ENCODE results near the gene TOPORS. TPM values are rescaled to one million over a fixed set of nuclear protein-coding genes. Genes with fewer than 3 reads are reported as not detected.
A peak's percentile ranks its signal among the peaks of the same experiment; 100 is the strongest.
"Not testable (repeated sequence)": the region's sequence is repeated elsewhere in the genome, so short reads cannot be mapped to it uniquely, and the experiment has no call there.

TOPORS gene
- total and polyA plus RNA-seq, 5 experiments from 2014 or later = 21.9 to 26.0 (median 23.5) TPM

- no peak for ATAC-seq
- POLR2A ChIA-PET = interaction anchor here (1.8 kb wide), 1 partner anchor 18 kb away, joined by 9 read pairs; the partner anchor contains the start of gene NDUFB6
Observed at GRCh38 chr9:32554591-32554990, 2.2 kb upstream of the TOPORS start.

DNA sequence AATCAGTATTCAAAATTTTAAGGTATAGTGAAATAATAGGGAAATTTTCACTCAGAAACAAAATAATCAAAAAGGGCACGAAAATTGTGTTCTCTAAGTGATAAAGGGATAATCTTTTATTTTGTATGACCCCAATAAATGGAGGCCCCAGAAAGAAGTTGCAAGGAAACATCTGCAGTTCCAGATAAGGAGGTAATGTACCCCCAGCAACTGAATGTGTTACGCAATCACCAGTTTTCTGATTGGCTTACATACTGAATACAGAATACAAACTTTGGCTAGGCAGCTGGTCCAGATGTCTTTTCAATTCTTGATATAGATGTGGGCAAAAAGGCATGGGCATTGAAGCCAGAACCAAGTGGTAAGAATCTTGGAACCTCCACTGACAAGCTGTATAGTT, 1.7 kb upstream of the TOPORS start:
- Mint-ChIP-seq H3K9me3 (no peaks in the 10 kb centered on the region), H3K4me3 (peak overlapping the region in 7 of 10 donors; percentile 13 to 92 (median 48)), H3K27me3 (no peaks in the 10 kb centered on the region), H3K36me3 (peaks cover 0 to 24% (median 0%) of the 10 kb centered on the region in 3 donors), H3K4me1 (peaks cover 25 to 64% (median 52%) of the 10 kb centered on the region in 4 donors), H3K27ac (peak overlapping the region in 8 of 10 donors; percentile 1 to 97 (median 50))
- no peak for DNase-seq
- POLR2A ChIA-PET = interaction anchor here (1.8 kb wide), 1 partner anchor 18 kb away, joined by 9 read pairs; the partner anchor contains the start of gene NDUFB6
- ATAC-seq = no peak

More at GRCh38 chr9:32554591-32554990, 2.2 kb upstream of the TOPORS start:
- H3K27me3 Mint-ChIP-seq = no peaks in the 10 kb centered on the region
- H3K9me3 Mint-ChIP-seq = no peaks in the 10 kb centered on the region
- DNase-seq = no peak
- H3K4me1 Mint-ChIP-seq = peaks cover 29 to 64% (median 52%) of the 10 kb centered on the region in 4 donors
- H3K27ac Mint-ChIP-seq = peak overlapping the region in 8 of 10 donors; percentile 26 to 97 (median 60)
- no peak overlapping the region for H3K4me3 Mint-ChIP-seq
- peaks cover 0 to 28% (median 0%) of the 10 kb centered on the region in 3 donors for H3K36me3 Mint-ChIP-seq

DNA sequence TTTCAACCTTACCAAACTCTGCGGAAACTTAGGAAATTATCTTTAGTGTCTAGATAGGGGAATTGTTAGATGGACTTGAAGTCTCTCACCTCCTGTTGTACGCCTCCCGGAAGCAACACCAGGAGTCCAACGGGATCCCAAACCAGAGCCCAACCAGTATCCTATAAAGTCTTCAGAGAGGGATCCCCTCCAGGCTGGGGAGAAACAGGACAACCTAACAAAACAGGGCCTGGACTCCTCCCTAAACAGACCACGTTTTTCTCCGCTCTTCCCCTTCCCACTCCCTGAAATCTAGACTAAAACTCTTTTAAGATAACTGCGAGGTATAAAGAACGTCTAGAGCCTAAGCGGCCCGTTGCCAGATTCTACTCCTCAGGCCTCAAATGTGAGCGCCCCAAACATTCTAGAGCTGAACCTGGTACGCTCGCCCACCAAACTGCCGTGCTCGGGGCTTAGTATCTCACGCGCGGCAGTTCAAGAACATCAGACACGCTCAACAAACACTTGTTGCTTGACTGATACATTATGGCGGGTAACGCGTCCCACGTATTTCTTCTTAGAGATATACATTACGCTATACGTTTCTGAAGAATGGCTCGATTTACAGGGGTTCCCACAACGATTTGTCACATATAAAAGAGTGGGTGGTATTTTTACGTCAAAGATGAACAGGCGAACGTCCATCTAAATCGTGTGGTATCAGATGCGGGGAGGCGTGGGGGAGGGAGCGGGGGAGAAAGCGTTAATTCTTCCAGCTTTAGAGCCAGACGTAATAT, 922 bp downstream of the TOPORS start:
- Mint-ChIP-seq H3K4me1 (peaks cover 26 to 69% (median 62%) of the 10 kb centered on the region in 4 donors), H3K36me3 (peaks cover 0 to 15% (median 0%) of the 10 kb centered on the region in 3 donors), H3K9me3 (no peaks in the 10 kb centered on the region), H3K27me3 (no peaks in the 10 kb centered on the region), H3K27ac (peak overlapping the region; percentile 95 to 100 (median 99)), H3K4me3 (peak overlapping the region; percentile 92 to 100 (median 98))
- DNase-seq (peak; percentile 18 to 75 (median 43)), ATAC-seq (peak; percentile 7 to 21)
- POLR2A ChIA-PET = interaction anchor here (0.5 to 4.7 kb wide), 11 partner anchors 10 to 975 kb away, joined by 3 to 57 read pairs (median 5); partner anchors contain the start of genes ACO1, DNAJA1, NDUFB6 and RIGI

DNA sequence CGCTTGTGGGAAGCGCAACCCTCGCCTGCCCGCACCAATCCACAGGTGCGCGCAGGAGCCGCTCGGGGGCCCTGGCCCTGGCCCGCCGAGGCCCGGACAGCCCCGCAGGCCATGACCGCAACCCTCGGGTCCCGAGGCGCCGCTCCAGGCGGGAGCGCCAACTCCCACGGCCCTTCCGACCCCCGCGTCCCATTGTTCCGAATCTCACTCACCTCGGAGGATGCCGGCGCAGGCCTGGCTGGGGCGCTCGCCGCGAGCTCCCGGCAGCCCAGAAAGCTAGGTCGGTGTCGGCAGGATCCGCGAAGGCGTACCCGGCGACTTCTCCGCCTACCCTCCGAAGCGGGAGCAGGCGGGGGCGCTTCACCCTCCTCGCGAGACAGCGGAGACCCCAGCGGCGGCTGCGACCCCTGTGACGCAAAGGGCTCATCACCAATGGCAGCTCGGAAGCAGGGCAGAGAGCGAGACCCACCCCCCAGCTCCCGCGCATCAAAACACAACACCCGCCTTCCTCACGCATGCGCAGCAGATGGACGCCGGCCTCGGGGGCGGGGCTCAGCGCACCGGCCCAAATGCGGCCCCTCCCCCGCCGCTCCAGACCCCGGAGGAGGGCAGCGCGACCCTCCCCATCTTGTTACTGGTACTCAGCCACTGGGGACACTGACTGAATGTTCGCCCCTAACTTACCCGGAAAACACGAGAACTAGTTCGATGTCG, 1.7 kb downstream of the TOPORS start:
- H3K4me1 Mint-ChIP-seq = peaks cover 20 to 68% (median 61%) of the 10 kb centered on the region in 4 donors
- ATAC-seq = peak; percentile 82 to 86
- peak overlapping the region; percentile 95 to 100 (median 99) for H3K27ac Mint-ChIP-seq
- H3K27me3 Mint-ChIP-seq = no peaks in the 10 kb centered on the region
- peaks cover 0 to 8% (median 0%) of the 10 kb centered on the region in 3 donors for H3K36me3 Mint-ChIP-seq
- H3K9me3 Mint-ChIP-seq = no peaks in the 10 kb centered on the region
- POLR2A ChIA-PET = interaction anchor here (0.6 to 4.7 kb wide), 10 partner anchors 9 to 739 kb away, joined by 3 to 57 read pairs (median 5); partner anchors contain the start of genes ACO1, DNAJA1, NDUFB6 and NFX1
- DNase-seq = peak; percentile 93 to 99 (median 98)
- peak overlapping the region; percentile 92 to 100 (median 98) for H3K4me3 Mint-ChIP-seq

DNA sequence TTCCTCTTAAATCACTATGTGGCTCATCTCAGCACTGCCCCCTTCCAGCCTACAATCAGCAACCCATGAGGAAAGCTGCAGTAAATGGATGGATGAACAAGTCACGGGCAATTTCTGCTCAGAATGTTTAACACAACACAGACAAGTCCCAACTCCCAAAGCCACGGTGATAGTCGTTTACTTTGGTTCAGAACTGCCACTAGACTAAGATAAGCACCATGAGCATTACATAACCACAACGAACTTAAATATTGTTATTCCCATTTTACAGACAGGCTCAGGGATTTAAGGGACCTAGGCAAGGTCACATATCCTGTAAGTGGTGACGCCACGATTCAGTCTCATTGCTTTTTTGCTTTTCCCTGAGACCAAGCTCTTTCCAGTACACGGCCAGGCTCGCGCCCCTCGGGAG, 2.2 kb downstream of the TOPORS start:
- Mint-ChIP-seq H3K4me3 (peak overlapping the region; percentile 89 to 100 (median 98)), H3K27ac (peak overlapping the region; percentile 81 to 100 (median 94)), H3K36me3 (peaks cover 0 to 5% (median 0%) of the 10 kb centered on the region in 3 donors), H3K4me1 (peaks cover 20 to 64% (median 59%) of the 10 kb centered on the region in 4 donors), H3K27me3 (no peaks in the 10 kb centered on the region), H3K9me3 (no peaks in the 10 kb centered on the region)
- ATAC-seq = no peak
- no peak for DNase-seq
- POLR2A ChIA-PET = interaction anchor here (0.6 to 4.7 kb wide), 10 partner anchors 8 to 740 kb away, joined by 3 to 57 read pairs (median 5); partner anchors contain the start of genes ACO1, DNAJA1, NDUFB6 and NFX1

GRCh38 chr9:32548213-32548612, 4.2 kb downstream of the TOPORS start:
- H3K27me3 Mint-ChIP-seq, H3K27ac Mint-ChIP-seq, H3K9me3 Mint-ChIP-seq, ATAC-seq, POLR2A ChIA-PET, DNase-seq: not testable (repeated sequence)
- peaks cover 0 to 15% (median 6%) of the 10 kb centered on the region in 3 donors for H3K36me3 Mint-ChIP-seq
- H3K4me1 Mint-ChIP-seq = peaks cover 20 to 58% (median 49%) of the 10 kb centered on the region in 4 donors
- H3K4me3 Mint-ChIP-seq = peak overlapping the region in 5 of 10 donors; percentile 14 to 98 (median 50)

DNA sequence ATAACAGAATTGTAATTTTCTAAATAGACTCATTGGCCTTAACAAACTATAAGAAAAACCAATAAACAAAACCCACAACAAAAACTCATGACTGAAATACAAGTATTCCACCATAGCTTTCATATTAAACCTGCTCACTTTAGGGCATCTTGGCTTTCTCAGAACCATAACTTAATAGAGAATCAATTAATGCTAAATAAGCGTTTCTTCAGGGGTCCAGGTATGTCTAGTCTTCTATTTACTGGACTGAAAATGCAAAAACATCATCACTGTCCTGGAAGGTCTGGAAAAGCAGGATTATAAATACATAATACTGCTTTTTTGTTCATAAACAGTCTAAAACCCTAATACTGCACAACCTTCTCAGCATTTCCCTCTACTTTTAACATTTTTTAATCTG, 6.5 kb downstream of the TOPORS start:
- POLR2A ChIA-PET = no interaction called here
- Mint-ChIP-seq H3K9me3 (no peaks in the 10 kb centered on the region), H3K27ac (peak overlapping the region in 1 of 10 donors; percentile 19), H3K4me3 (no peak overlapping the region), H3K27me3 (no peaks in the 10 kb centered on the region), H3K36me3 (peaks cover 0 to 33% (median 17%) of the 10 kb centered on the region in 3 donors), H3K4me1 (peaks cover 17 to 48% (median 38%) of the 10 kb centered on the region in 4 donors)
- ATAC-seq (no peak), DNase-seq (no peak)

GRCh38 chr9:32543047-32543446, 9.3 kb downstream of the TOPORS start:
- peaks cover 0 to 33% (median 17%) of the 10 kb centered on the region in 3 donors for H3K36me3 Mint-ChIP-seq
- no peak for DNase-seq
- POLR2A ChIA-PET = no interaction called here

DNA sequence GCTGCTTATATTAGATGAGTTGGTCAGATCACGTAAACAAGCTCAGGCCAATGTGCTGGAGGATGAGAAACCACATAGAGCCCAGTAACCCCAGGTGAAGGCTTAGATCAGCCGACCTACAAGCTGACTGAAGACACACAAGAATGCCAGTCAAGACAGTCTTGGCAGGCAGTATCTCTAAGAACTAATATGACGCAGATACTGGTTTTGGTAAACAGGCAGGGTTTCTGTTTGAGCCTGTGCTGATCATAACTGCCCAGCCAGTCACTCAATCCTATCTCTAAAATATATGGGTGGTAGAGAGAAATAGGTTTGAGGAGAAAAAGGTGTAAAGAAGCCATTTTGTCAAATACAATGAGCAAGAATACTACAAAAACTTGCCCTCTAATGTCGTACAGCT, 18.6 kb downstream of the TOPORS start:
- Mint-ChIP-seq H3K9me3 (peaks cover 0 to 4% (median 0%) of the 10 kb centered on the region in 9 donors), H3K36me3 (peaks cover 0 to 10% (median 5%) of the 10 kb centered on the region in 3 donors), H3K4me3 (no peak overlapping the region), H3K27me3 (no peaks in the 10 kb centered on the region), H3K27ac (peak overlapping the region in 1 of 10 donors; percentile 39), H3K4me1 (peaks cover 0 to 3% (median 0%) of the 10 kb centered on the region in 4 donors)
- ATAC-seq = no peak
- POLR2A ChIA-PET = interaction anchor here (1.4 kb wide), 1 partner anchor 17 kb away, joined by 3 read pairs; no protein-coding TSS in a partner anchor
- DNase-seq = no peak

More at GRCh38 chr9:32543047-32543446, 9.3 kb downstream of the TOPORS start:
- Mint-ChIP-seq H3K27ac (peak overlapping the region in 1 of 10 donors; percentile 5), H3K9me3 (no peaks in the 10 kb centered on the region), H3K4me3 (no peak overlapping the region), H3K27me3 (no peaks in the 10 kb centered on the region), H3K4me1 (peaks cover 8 to 23% (median 16%) of the 10 kb centered on the region in 4 donors)
- ATAC-seq = no peak

- DNase-seq (no peak), ATAC-seq (no peak)
- peak overlapping the region in 1 of 10 donors; percentile 39 for H3K27ac Mint-ChIP-seq
- H3K27me3 Mint-ChIP-seq = no peaks in the 10 kb centered on the region
- H3K4me3 Mint-ChIP-seq = no peak overlapping the region
- POLR2A ChIA-PET = interaction anchor here (1.4 kb wide), 1 partner anchor 17 kb away, joined by 3 read pairs; no protein-coding TSS in a partner anchor
- H3K9me3 Mint-ChIP-seq = peaks cover 0 to 4% (median 0%) of the 10 kb centered on the region in 9 donors
- peaks cover 0 to 3% (median 0%) of the 10 kb centered on the region in 4 donors for H3K4me1 Mint-ChIP-seq
- peaks cover 0 to 10% (median 5%) of the 10 kb centered on the region in 3 donors for H3K36me3 Mint-ChIP-seq
Observed at GRCh38 chr9:32533336-32533735, 19.1 kb downstream of the TOPORS start.

GRCh38 chr9:32526707-32527048, 25.7 kb downstream of the TOPORS start:
- H3K9me3 Mint-ChIP-seq = peaks cover 0 to 8% (median 0%) of the 10 kb centered on the region in 9 donors
- DNase-seq = no peak
- peak overlapping the region; percentile 94 to 99 (median 97) for H3K27ac Mint-ChIP-seq
- H3K27me3 Mint-ChIP-seq = no peaks in the 10 kb centered on the region
- ATAC-seq = no peak
- POLR2A ChIA-PET = interaction anchor here (0.6 to 3.8 kb wide), 8 partner anchors 12 to 148 kb away, joined by 3 to 57 read pairs (median 4); partner anchors contain the start of genes ACO1, NDUFB6, SMIM27 and TOPORS
- H3K4me3 Mint-ChIP-seq = peak overlapping the region; percentile 83 to 99 (median 96)
- H3K4me1 Mint-ChIP-seq = peaks cover 15 to 51% (median 44%) of the 10 kb centered on the region in 4 donors
- H3K36me3 Mint-ChIP-seq = peaks cover 9 to 25% (median 24%) of the 10 kb centered on the region in 3 donors
